Mammary epithelial cell (primary cell): ENCODE data around the gene EFCAB8.

Source experiments
- EZH2 ChIP-seq: IDR thresholded peaks from 2 replicates; pipeline ENCODE4 v1.6.1; 2012; ENCODE audit warnings: low read length, inconsistent platforms, borderline replicate concordance
- TF ChIP-seq, protein P1 (sequence below), 2 donors: IDR thresholded peaks in 1 of 2; conservative IDR thresholded peaks in 1 of 2; 2 replicates each; pipeline ENCODE4 v1.5.1; 2011 to 2012; ENCODE audit warnings: inconsistent platforms in 2 of 2, low read length in 2 of 2, mild to moderate bottlenecking in 2 of 2, control low read depth in 1 of 2, low read depth in 1 of 2; ENCODE audit not compliant: insufficient read depth in 1 of 2; ENCODE audit errors: extremely low read depth in 1 of 2

DNA sequence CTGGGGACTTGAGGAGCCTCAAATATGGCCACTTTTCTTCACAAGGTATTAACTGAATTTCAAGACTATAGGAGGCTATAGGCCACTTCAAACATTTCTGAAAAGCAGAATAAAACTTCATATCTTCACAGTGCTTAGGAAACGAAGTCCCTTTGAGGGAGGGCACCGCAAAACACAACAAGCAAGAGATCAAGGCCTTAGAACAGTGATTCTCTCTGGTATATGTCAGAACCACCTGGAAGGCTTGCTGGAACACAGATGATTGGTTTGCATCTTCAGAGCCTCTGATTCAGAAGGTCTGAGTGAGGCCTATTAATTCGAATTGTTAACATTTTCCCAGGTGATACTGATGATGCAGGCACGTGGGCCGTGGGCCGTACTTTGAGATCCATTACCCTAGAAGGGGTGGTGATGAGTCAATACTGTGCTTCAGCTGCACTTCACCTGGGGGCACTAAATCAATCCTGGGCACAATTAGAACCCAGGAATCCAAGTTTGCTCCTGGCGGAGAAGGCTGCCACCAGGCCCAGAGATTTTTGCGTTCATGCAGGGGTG lies 134.8 kb downstream of the EFCAB8 start:
- TF ChIP-seq, protein P1, sequence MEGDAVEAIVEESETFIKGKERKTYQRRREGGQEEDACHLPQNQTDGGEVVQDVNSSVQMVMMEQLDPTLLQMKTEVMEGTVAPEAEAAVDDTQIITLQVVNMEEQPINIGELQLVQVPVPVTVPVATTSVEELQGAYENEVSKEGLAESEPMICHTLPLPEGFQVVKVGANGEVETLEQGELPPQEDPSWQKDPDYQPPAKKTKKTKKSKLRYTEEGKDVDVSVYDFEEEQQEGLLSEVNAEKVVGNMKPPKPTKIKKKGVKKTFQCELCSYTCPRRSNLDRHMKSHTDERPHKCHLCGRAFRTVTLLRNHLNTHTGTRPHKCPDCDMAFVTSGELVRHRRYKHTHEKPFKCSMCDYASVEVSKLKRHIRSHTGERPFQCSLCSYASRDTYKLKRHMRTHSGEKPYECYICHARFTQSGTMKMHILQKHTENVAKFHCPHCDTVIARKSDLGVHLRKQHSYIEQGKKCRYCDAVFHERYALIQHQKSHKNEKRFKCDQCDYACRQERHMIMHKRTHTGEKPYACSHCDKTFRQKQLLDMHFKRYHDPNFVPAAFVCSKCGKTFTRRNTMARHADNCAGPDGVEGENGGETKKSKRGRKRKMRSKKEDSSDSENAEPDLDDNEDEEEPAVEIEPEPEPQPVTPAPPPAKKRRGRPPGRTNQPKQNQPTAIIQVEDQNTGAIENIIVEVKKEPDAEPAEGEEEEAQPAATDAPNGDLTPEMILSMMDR (conservative IDR thresholded peaks at IDR 0.05 in 1 of 2, IDR thresholded peaks at IDR 0.05 in 1 of 2; ENCODE audit: extremely low read depth in 1 of 2, insufficient read depth in 1 of 2, low read depth in 1 of 2, low read length in 2 of 2): no peak
- TF ChIP-seq EZH2: no peak
